Activated T-helper 1 cell treated with anti-CD3 and anti-CD28 coated beads, Interleukin-12 subunit alpha, Interleukin-12 subunit beta, Interleukin-2, Interleukin-4 antibody, amounts not matched to agents 30 ng/mL and 10 ng/mL and 1 ng/mL, durations not matched to agents 14 hours and 24 hours and 36 hours (primary cell): ENCODE data around the gene RTP1. TPM values are rescaled to one million over a fixed set of nuclear protein-coding genes. Genes with fewer than 3 reads are reported as not detected.
"Not testable (repeated sequence)": the region's sequence is repeated elsewhere in the genome, so short reads cannot be mapped to it uniquely, and the experiment has no call there.

ENCODE experiments used
- DNase-seq: peaks from one replicate; pipeline ENCODE4 v3.0.0; 2021; ENCODE audit warnings: low spot score
- H3K27ac Mint-ChIP-seq: one replicate; pipeline ENCODE4 v1.8.0; 2021; ENCODE audit warnings: mild to moderate bottlenecking, mixed read lengths
- H3K27me3 Mint-ChIP-seq: one replicate; pipeline ENCODE4 v1.8.0; 2022; ENCODE audit warnings: mild to moderate bottlenecking, moderate library complexity, mixed read lengths; ENCODE audit not compliant: insufficient read depth
- H3K36me3 Mint-ChIP-seq: one replicate; pipeline ENCODE4 v1.8.0; 2021; ENCODE audit warnings: low read depth, mixed read lengths
- H3K4me1 Mint-ChIP-seq: one replicate; pipeline ENCODE4 v1.8.0; 2021; ENCODE audit warnings: low read depth, mixed read lengths
- H3K4me3 Mint-ChIP-seq: one replicate; pipeline ENCODE4 v1.8.0; 2021; ENCODE audit warnings: mild to moderate bottlenecking, moderate library complexity, mixed read lengths
- H3K9me3 Mint-ChIP-seq: one replicate; pipeline ENCODE4 v1.8.0; 2021; ENCODE audit warnings: mixed read lengths
- intact Hi-C: fragments of 100-400 bp; cut with micrococcal nuclease; formaldehyde crosslinking; loops from one replicate; pipeline ENCODE4 v1.15.1; 2024
- total RNA-seq: library from RNA; stranded (reverse); gene quantifications from 2 replicates; pipeline ENCODE4 v1.2.3, GENCODE V29; 2022

RTP1 gene
- total RNA-seq, 1 donor from 2014 or later, result not detected

DNA sequence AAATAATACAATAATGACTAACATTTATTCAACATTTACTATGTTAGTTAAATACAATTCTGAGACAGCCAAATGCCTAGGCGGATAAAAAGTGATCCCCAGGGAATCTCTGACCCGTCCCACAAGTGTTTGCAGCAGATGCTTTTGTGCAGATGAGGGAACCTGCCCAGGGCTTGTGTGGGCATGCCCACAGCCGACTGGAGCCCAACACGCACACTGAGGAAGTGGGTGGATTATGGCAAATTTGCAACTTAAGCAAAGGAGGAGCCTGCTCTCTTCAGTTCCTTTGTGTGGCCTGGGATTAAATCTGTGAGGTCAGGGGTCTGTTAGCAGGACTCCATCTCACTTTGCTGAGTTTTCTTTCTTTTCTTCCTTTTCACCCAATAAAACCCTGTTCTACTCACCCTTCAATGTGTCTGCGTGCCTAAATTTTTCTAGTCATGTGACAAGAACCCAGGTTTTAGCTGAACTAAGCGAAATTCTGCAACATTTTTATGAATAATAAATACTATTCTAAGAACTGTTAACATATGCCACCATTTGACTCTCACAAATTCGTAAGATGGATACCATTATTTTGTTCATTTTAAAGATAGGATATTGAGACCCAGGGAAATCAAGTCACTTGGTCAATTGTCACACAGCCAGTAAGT lies 13.9 kb upstream of the RTP1 start:
- Mint-ChIP-seq H3K4me1 (peaks cover 7% of the 10 kb centered on the region), H3K27ac (no peak overlapping the region), H3K4me3 (no peak overlapping the region), H3K27me3 (peaks cover 3% of the 10 kb centered on the region), H3K9me3 (no peaks in the 10 kb centered on the region), H3K36me3 (peaks cover 2% of the 10 kb centered on the region)
- DNase-seq, result peak; percentile 4
- intact Hi-C loops, result no loop called here

DNA sequence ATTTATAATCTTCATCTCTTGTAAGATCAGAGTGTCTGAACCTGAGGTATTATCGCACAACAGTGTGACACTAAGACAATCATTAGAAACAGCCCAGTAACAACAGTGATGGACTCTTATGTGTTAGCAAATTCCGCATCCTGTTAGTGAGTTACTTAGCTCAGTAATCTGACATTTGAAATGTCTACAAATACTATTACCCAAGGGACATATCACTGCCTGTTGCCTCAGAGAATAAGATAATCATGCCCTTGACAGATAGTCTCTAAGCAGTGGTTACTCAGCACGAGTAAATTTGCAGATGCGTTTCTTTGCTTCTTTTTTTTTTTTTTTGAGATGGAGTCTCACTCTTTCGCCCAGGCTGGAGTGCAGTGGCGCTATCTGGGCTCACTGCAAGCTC lies 13.4 kb upstream of the RTP1 start:
- peaks cover 7% of the 10 kb centered on the region for H3K4me1 Mint-ChIP-seq
- H3K4me3 Mint-ChIP-seq, result no peak overlapping the region

DNA sequence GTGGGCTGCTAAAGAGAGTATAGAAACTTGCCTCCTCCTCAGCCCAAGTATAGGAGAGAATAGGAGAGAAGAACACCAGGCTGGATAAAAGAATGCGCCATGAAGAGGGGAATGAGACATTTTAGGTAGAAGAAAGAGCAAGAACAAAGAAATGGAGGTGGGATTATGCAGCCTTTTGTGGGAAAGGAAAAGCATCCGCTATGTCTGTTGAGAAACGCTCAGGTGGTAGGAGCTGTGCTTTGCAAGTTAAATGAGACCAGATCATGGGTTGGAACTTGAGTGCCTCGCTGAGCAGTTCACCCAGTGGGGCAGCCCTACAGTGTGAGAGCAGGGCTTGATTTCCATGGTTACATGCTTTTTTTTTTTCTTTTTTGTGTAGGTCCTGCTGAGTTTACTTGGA lies 11.5 kb upstream of the RTP1 start:
- no peak overlapping the region for H3K27ac Mint-ChIP-seq
- peaks cover 7% of the 10 kb centered on the region for H3K4me1 Mint-ChIP-seq

More for the DNA sequence above, 13.4 kb upstream of the RTP1 start:
- intact Hi-C loops, result no loop called here
- Mint-ChIP-seq H3K27ac (no peak overlapping the region), H3K36me3 (peaks cover 2% of the 10 kb centered on the region), H3K9me3 (no peaks in the 10 kb centered on the region), H3K27me3 (peaks cover 1% of the 10 kb centered on the region)
- DNase-seq, result no peak

DNA sequence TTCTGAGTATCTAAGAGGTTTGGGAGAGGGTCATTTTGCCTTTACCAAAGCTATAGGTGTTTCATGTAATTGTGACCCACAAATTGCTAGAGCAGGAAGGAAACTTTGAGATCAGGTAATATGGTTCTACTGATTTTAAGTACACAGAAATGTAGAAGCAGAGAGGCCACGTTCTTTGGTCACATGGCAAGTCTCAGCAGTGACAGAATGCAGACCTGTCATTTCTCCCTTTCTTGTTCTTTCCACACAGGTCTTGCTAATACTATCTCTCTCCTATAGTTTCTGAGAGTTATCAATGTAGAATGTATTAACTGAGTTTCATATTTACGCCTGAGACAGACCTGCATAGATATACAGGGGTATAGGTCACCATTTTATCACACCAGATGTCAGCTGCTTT lies 10.9 kb upstream of the RTP1 start:
- peaks cover 3% of the 10 kb centered on the region for H3K27me3 Mint-ChIP-seq
- no peak for DNase-seq
- H3K27ac Mint-ChIP-seq, result no peak overlapping the region

More for the DNA sequence above, 11.5 kb upstream of the RTP1 start:
- Mint-ChIP-seq H3K9me3 (no peaks in the 10 kb centered on the region), H3K27me3 (peaks cover 3% of the 10 kb centered on the region), H3K36me3 (peaks cover 2% of the 10 kb centered on the region), H3K4me3 (no peak overlapping the region)
- intact Hi-C loops, result no loop called here
- DNase-seq, result no peak

DNA sequence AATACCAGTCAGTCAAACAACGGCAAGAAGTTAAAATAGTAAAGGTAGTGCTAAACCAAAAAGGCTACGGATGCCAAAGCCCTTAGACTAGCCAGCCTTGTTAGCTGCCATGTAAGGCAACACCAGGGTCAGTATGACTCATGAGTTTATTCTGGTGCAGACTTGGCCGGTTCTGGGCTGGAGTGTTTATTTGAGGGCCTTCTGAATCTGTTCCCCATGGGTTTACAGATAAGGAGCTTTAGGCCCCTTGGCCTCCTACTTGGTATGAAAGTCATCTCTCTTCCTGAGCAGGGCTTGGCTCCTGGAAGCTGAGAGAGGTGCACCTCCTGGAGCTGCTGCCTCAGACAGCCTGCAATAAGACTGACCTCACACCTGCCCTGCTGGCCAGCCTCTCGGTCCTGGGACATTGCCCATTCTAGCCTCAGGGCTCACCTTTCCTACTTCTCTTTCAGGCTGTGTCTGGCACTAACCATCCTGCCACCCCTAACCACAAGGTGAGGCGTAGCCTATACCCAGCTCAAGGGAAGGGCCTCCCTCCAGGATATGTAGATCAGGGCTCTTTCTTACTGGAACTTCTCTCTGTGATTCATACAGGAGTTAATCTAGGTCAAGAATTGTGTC lies 10.4 kb upstream of the RTP1 start:
- Mint-ChIP-seq H3K4me3 (no peak overlapping the region), H3K4me1 (peaks cover 7% of the 10 kb centered on the region), H3K27me3 (peaks cover 3% of the 10 kb centered on the region), H3K36me3 (peaks cover 2% of the 10 kb centered on the region), H3K27ac (no peak overlapping the region), H3K9me3 (no peaks in the 10 kb centered on the region)
- intact Hi-C loops, result no loop called here
- DNase-seq, result no peak

More for the DNA sequence above, 10.9 kb upstream of the RTP1 start:
- Mint-ChIP-seq H3K9me3 (no peaks in the 10 kb centered on the region), H3K4me3 (no peak overlapping the region), H3K36me3 (peaks cover 2% of the 10 kb centered on the region), H3K4me1 (peaks cover 7% of the 10 kb centered on the region)
- intact Hi-C loops, result no loop called here

DNA sequence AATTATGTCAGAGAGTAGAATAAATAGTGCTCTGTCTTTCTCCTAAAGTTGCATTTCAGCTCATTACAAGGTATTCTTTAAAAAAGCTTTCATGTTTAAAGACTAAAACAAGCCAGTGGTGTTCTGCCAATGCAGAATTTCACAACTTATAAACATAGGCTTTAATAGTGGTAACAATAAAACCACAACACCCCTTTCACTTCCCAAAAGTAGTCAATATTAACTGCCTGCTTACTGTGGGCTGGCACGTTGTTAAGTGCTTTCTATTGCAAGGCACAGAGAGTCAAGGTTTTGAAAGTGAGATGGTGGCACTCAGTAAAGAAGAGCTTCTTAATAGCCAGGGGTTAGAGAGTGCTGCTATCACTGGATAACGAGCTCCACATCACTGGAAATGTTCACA lies 8.4 kb upstream of the RTP1 start:
- Mint-ChIP-seq H3K27me3 (peaks cover 7% of the 10 kb centered on the region), H3K36me3 (peaks cover 2% of the 10 kb centered on the region), H3K9me3 (no peaks in the 10 kb centered on the region), H3K4me3 (no peak overlapping the region), H3K27ac (no peak overlapping the region), H3K4me1 (no peaks in the 10 kb centered on the region)
- DNase-seq, result no peak
- intact Hi-C loops, result no loop called here

DNA sequence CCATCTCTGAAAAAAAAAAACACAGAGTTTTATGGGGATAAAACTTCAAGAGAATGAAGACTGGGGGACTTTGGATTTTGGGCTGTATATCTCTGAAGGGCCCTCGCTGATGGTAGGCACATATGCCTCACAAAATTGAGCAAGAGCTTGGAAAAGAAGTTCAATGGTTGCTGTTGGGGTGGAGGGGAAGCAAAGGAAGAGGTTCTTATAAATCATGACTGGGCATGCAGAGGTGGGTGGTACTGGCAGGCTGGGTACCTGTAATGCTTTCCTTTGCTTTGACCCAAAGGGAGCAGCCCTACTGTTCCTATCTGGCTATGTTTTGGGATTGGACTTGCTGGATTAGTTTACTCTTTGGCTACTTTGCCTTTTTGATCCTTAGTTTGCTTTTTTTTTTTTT lies 6.0 kb upstream of the RTP1 start:
- intact Hi-C loops, result no loop called here
- Mint-ChIP-seq H3K4me1 (no peaks in the 10 kb centered on the region), H3K27ac (no peak overlapping the region), H3K27me3 (peaks cover 14% of the 10 kb centered on the region), H3K4me3 (no peak overlapping the region), H3K36me3 (peaks cover 2% of the 10 kb centered on the region), H3K9me3 (no peaks in the 10 kb centered on the region)
- no peak for DNase-seq

DNA sequence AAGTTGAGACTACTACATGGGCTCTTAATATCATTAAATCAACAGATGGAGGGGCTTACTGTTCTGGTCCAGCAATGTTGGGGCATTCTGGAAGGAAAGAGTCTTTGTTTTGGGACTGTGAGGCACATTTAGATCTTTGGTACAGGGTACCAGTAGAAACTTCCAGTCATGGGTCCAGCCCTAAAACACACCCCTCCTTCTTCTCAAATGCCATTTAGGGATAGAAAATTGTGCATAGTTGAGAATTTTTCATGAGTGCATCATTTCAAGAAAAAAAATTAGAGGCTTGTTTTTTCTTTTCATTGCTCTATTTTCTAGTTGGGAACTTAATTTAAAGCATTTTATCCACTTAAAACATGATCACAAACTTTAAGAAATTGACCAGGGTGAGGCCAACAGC lies 4.1 kb upstream of the RTP1 start:
- H3K9me3 Mint-ChIP-seq, result no peaks in the 10 kb centered on the region
- H3K27me3 Mint-ChIP-seq, result peaks cover 14% of the 10 kb centered on the region
- H3K27ac Mint-ChIP-seq, result no peak overlapping the region
- intact Hi-C loops, result no loop called here
- no peaks in the 10 kb centered on the region for H3K4me1 Mint-ChIP-seq
- H3K4me3 Mint-ChIP-seq, result no peak overlapping the region
- peaks cover under 1% of the 10 kb centered on the region for H3K36me3 Mint-ChIP-seq
- no peak for DNase-seq

DNA sequence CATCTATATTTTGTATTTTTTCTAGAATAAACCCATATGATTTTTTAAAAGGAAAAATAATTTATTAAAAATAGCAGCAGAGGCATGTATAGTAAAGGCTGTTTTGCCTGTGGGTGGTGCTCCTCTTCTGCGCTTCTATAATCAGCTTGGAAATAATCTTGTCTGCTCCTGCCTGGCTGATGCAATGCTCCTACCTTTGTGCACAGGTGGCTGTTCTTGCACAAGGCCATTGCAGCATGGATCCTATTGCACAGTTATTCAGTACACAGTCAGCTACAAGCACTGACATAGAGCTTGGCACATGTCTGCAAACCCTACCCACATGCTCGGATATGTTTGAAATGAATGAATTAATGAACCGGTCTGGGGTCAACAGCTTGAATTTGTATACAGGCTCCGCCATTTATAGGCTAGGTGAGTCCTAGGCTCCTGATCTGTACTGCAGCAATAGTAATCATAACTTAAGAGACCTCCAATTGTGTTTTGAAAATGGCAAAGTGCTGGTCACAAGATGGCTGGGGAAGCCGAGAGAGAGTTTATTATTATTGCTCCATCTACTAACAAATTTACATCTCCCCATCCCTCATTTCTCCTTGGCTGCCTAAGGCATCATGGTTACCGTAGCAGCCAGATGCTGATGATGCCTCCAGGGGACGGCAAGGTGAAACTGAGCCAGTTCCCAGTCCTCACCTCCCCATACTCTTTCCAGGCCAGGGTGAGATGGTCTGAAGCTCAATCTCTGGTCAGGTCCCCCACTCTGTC lies 532 bp upstream of the RTP1 start:
- H3K4me1 Mint-ChIP-seq, result no peaks in the 10 kb centered on the region
- no peak overlapping the region for H3K27ac Mint-ChIP-seq
- no peak overlapping the region for H3K4me3 Mint-ChIP-seq
- intact Hi-C loops, result no loop called here
- no peaks in the 10 kb centered on the region for H3K9me3 Mint-ChIP-seq
- no peak for DNase-seq
- H3K36me3 Mint-ChIP-seq, result no peaks in the 10 kb centered on the region
- peaks cover 11% of the 10 kb centered on the region for H3K27me3 Mint-ChIP-seq

DNA sequence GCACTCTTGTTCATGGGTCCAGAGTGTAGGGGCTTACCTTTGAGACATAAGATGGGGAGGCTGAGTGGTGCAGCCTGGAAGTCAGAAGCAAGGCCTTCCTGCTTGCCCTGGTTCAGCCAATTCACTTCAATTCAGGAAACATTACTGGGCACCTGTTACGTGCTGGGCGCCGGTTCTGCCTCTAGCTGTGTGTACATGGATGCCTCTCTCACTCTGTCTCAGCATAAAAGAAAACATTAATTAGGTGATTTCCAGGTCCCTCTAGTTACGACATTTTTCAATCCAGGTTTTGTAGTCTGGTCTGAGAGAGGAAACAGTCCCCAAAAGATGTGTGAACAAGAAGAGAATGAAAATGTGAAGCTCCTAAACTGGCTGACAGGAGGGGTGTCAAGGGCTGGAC lies 1.2 kb downstream of the RTP1 start:
- H3K4me1 Mint-ChIP-seq, result no peaks in the 10 kb centered on the region
- H3K27ac Mint-ChIP-seq, result no peak overlapping the region

DNA sequence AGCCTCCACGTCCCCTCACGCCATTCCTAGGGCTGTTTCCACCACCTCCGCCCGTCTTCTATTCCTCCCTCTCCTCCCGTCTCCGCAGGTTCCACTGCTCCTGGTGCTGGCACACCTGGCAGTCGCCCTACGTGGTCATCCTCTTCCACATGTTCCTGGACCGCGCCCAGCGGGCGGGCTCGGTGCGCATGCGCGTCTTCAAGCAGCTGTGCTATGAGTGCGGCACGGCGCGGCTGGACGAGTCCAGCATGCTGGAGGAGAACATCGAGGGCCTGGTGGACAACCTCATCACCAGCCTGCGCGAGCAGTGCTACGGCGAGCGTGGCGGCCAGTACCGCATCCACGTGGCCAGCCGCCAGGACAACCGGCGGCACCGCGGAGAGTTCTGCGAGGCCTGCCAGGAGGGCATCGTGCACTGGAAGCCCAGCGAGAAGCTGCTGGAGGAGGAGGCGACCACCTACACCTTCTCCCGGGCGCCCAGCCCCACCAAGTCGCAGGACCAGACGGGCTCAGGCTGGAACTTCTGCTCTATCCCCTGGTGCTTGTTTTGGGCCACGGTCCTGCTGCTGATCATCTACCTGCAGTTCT lies 2.3 kb downstream of the RTP1 start:
- H3K36me3 Mint-ChIP-seq, intact Hi-C loops, H3K4me3 Mint-ChIP-seq, H3K9me3 Mint-ChIP-seq, DNase-seq, H3K27ac Mint-ChIP-seq, H3K4me1 Mint-ChIP-seq, H3K27me3 Mint-ChIP-seq: not testable (repeated sequence)

More for the DNA sequence above, 1.2 kb downstream of the RTP1 start:
- intact Hi-C loops, result no loop called here
- Mint-ChIP-seq H3K36me3 (no peaks in the 10 kb centered on the region), H3K9me3 (no peaks in the 10 kb centered on the region), H3K27me3 (peaks cover 15% of the 10 kb centered on the region), H3K4me3 (no peak overlapping the region)
- no peak for DNase-seq

DNA sequence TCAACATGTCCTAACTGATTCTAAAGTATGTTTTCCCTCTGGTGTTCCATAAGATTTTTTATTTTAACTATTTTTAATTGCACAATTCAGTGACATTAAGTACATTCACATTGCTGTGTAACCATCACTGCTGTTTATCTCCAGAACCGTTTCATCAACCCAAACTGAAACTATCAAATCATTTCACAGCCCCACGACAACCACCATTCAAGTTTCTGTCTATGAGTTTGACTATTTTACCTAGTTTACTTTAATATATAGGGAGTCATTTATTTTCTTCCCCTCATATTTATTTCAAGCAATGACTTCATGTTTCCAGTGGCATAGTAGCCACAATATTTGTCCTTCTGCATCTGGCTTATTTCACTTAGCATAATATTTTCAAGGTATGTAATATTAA lies 8.4 kb downstream of the RTP1 start:
- Mint-ChIP-seq H3K36me3 (no peaks in the 10 kb centered on the region), H3K27me3 (peaks cover 17% of the 10 kb centered on the region), H3K4me1 (no peaks in the 10 kb centered on the region), H3K9me3 (no peaks in the 10 kb centered on the region), H3K4me3 (no peak overlapping the region), H3K27ac (no peak overlapping the region)
- DNase-seq, result no peak
- intact Hi-C loops, result no loop called here

DNA sequence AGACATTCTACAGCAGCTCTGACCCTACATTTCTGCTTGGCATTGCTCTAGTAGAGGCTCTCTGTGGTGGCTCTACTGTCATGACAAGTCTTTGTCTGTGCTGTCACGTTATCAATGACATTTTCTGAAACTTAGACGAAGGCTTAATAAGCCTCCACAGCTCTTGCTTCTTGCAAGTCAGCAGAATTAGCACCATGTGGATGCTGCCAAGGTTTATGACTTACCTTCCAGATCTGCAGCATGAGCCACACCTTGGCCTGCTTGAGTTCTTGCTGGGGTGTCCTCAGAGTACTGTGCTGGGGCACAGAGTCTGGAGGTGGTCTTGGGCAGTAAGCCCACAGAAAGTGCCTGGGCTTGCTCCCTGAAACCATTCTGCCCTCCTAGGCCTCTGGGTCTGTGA lies 9.8 kb downstream of the RTP1 start:
- Mint-ChIP-seq H3K4me1 (no peaks in the 10 kb centered on the region), H3K9me3 (no peaks in the 10 kb centered on the region), H3K27ac (no peak overlapping the region), H3K4me3 (no peak overlapping the region), H3K27me3 (peaks cover 15% of the 10 kb centered on the region), H3K36me3 (no peaks in the 10 kb centered on the region)
- intact Hi-C loops, result no loop called here
- no peak for DNase-seq
